HepG2 (cell line): ENCODE data around the gene ARFGAP3. TPM values are rescaled to one million over a fixed set of nuclear protein-coding genes. Genes with fewer than 3 reads are reported as not detected.

ENCODE experiments used
- AGO1 ChIP-seq: fragments of 200-400 bp; formaldehyde crosslinking; IDR thresholded peaks from 2 replicates; pipeline ENCODE4 v1.6.1; 2017; ENCODE audit warnings: mild to moderate bottlenecking, low read depth, low read length, moderate library complexity; ENCODE audit not compliant: poor library complexity, severe bottlenecking
- CHCHD3 ChIP-seq: sonication (generic); formaldehyde crosslinking; IDR thresholded peaks from 2 replicates; pipeline ENCODE4 v1.8.0; 2022; ENCODE audit warnings: mild to moderate bottlenecking, missing genetic modification reagents, moderate library complexity
- ELF1 ChIP-seq: sonication (generic); formaldehyde crosslinking; IDR thresholded peaks from 2 replicates; pipeline ENCODE4 v1.4.0; 2020; ENCODE audit warnings: missing genetic modification reagents
- FOXC1 ChIP-seq: sonication (generic); formaldehyde crosslinking; IDR thresholded peaks from 2 replicates; pipeline ENCODE4 v1.8.0; 2022; ENCODE audit warnings: mild to moderate bottlenecking, missing genetic modification reagents, borderline replicate concordance
- PHF21A ChIP-seq: sonication (generic); formaldehyde crosslinking; IDR thresholded peaks from 2 replicates; pipeline ENCODE4 v1.5.0; 2020; ENCODE audit warnings: mild to moderate bottlenecking, missing genetic modification reagents
- PRPF4 ChIP-seq: fragments of 200-400 bp; formaldehyde crosslinking; IDR thresholded peaks from 2 replicates; pipeline ENCODE4 v1.6.1; 2016; ENCODE audit warnings: low read length, low read depth; ENCODE audit not compliant: poor library complexity, severe bottlenecking
- SRF ChIP-seq: IDR thresholded peaks from 2 replicates; pipeline ENCODE4 v1.6.1; 2011; ENCODE audit warnings: mild to moderate bottlenecking, low read depth, low read length, moderate library complexity
- U2AF1 ChIP-seq: fragments of 200-400 bp; formaldehyde crosslinking; optimal IDR thresholded peaks from 2 replicates; pipeline ENCODE3; 2017; ENCODE audit warnings: mild to moderate bottlenecking, low read depth, low read length
- YEATS4 ChIP-seq: sonication (generic); formaldehyde crosslinking; IDR thresholded peaks from 2 replicates; pipeline ENCODE4 v1.4.0; 2020; ENCODE audit warnings: missing genetic modification reagents, borderline replicate concordance
- ZC3H13 ChIP-seq: sonication (generic); formaldehyde crosslinking; IDR thresholded peaks from 2 replicates; pipeline ENCODE4 v1.8.1; 2023; ENCODE audit warnings: mild to moderate bottlenecking, missing genetic modification reagents, moderate library complexity
- ZNF121 ChIP-seq: sonication (generic); formaldehyde crosslinking; IDR thresholded peaks from 2 replicates; pipeline ENCODE4 v1.5.0; 2020; ENCODE audit warnings: mild to moderate bottlenecking, missing genetic modification reagents
- ZNF143 ChIP-seq: sonication (generic); formaldehyde crosslinking; IDR thresholded peaks from 2 replicates; pipeline ENCODE4 v1.4.0; 2020; ENCODE audit warnings: missing genetic modification reagents
- ZNF563 ChIP-seq: sonication (generic); formaldehyde crosslinking; IDR thresholded peaks from 2 replicates; pipeline ENCODE4 v1.8.0; 2022; ENCODE audit warnings: mild to moderate bottlenecking, moderate library complexity, missing genetic modification reagents
- ZNF660 ChIP-seq: sonication (generic); formaldehyde crosslinking; IDR thresholded peaks from 2 replicates; pipeline ENCODE4 v1.5.1; 2020; ENCODE audit warnings: mild to moderate bottlenecking, low read depth, missing genetic modification reagents, borderline replicate concordance
- ZNF749 ChIP-seq: sonication (generic); formaldehyde crosslinking; IDR thresholded peaks from 2 replicates; pipeline ENCODE4 v1.8.0; 2022; ENCODE audit warnings: mild to moderate bottlenecking, missing genetic modification reagents, moderate library complexity, borderline replicate concordance
- polyA plus RNA-seq, 8 experiments: library from polyadenylated mRNA; depleted of rRNA in 3 of 8; stranded (reverse) in 7 of 8; unstranded in 1 of 8; fragments of >200 nt; fragmentation: Illumina TruSeq in 4 of 8; extraction: Trizol in 4 of 8; gene quantifications; 2 replicates each; pipeline versions ENCODE4 v1.2.1 to v1.2.3, GENCODE V29; 2011 to 2016; ENCODE audit warnings: low read depth in 4 of 8, missing spikeins in 1 of 8, mixed read lengths in 1 of 8; ENCODE audit not compliant: insufficient read depth in 1 of 8
- total RNA-seq, 5 experiments: library from RNA; depleted of rRNA; stranded (reverse); fragments of >200 nt; fragmentation: Illumina TruSeq; extraction: Trizol; gene quantifications; 2 replicates each; pipeline ENCODE4 v1.2.3, GENCODE V29; 2016; ENCODE audit warnings: low read depth in 1 of 5
- TF ChIP-seq, protein P1 (sequence below): sonication (generic); formaldehyde crosslinking; IDR thresholded peaks from 2 replicates; pipeline ENCODE4 v1.5.0; 2020; ENCODE audit warnings: missing genetic modification reagents
- TF ChIP-seq, protein P2 (sequence below), 2 experiments: sonication (generic) in 1 of 2; formaldehyde crosslinking in 1 of 2; IDR thresholded peaks; 2 replicates each; pipeline versions ENCODE4 v1.4.0 to v1.6.1; 2018 to 2020; ENCODE audit warnings: missing genetic modification reagents in 2 of 2, borderline replicate concordance in 1 of 2, low read depth in 1 of 2, mild to moderate bottlenecking in 1 of 2, missing biosample characterization in 1 of 2
- TF ChIP-seq, protein P3 (sequence below): sonication (generic); formaldehyde crosslinking; IDR thresholded peaks from 2 replicates; pipeline ENCODE4 v1.4.0; 2020; ENCODE audit warnings: missing genetic modification reagents
- TF ChIP-seq, protein P4 (sequence below): sonication (generic); formaldehyde crosslinking; IDR thresholded peaks from 2 replicates; pipeline ENCODE4 v1.4.0; 2020; ENCODE audit warnings: missing genetic modification reagents, borderline replicate concordance
- TF ChIP-seq, protein P5 (sequence below): sonication (generic); formaldehyde crosslinking; IDR thresholded peaks from 2 replicates; pipeline ENCODE4 v1.5.0; 2020; ENCODE audit warnings: missing genetic modification reagents

Gene ARFGAP3
- total and polyA plus RNA-seq, 2 of the 13 experiments (the other 11 are each of a cell fraction or from before 2014, with no cell fraction given), result 41.7 to 61.6 TPM

DNA sequence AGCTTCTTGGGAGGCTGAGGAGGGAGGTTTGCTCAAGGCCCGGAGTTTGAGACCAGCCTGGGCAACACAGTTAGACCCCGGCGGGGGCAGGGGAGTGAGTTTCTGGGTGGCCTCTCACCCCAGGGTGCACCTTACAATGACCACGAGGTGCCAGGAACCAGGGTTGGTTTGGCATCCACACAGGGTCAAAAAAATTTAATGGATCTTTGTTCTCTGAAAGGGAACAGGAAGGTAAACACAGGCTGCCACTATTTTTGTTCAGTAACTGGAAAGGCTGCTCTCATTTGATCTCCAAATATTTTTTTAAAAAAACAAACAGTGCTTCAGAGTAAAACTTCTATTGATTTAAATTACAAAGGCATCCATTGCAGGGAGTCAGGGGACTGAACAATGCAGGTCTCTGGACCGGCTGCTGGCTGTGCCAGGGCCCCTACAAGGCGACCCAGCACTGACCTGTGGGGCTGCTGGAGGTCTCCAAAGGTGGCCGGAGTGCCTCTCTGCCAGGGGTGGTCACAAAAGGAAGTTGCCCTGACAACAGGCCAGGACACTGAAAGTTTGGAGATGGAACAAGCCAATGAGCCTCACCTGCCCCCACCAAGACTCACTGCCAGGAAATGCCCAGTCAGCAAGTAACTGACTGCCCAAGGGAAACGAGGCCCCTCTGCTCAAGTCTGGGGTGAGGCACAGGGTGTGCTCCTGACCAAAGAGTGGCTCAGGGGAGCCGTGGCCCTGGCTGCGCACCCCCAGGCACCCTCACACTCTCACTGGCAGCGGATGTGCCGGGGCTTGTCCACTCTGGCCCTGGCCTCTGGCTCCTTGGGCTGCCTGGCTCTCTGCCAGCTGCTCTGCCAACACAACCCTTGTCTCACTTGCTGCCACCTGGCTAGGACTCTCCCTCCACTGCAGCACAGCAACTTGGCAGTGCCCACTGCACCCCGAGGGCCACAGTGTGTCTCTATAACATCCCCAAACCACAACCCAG is 51.8 kb downstream of the ARFGAP3 start (continued):
- 0 out of 2 replicates have a peak, but pooled peaks have one; percentile 7 for TF ChIP-seq SRF
- TF ChIP-seq ELF1 (CRISPR knock-in tag), result 0 out of 2 replicates have a peak, but pooled peaks have one; percentile 18
- TF ChIP-seq, protein P1, sequence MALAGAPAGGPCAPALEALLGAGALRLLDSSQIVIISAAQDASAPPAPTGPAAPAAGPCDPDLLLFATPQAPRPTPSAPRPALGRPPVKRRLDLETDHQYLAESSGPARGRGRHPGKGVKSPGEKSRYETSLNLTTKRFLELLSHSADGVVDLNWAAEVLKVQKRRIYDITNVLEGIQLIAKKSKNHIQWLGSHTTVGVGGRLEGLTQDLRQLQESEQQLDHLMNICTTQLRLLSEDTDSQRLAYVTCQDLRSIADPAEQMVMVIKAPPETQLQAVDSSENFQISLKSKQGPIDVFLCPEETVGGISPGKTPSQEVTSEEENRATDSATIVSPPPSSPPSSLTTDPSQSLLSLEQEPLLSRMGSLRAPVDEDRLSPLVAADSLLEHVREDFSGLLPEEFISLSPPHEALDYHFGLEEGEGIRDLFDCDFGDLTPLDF (CRISPR knock-in tag), result no peak
- TF ChIP-seq, protein P2, sequence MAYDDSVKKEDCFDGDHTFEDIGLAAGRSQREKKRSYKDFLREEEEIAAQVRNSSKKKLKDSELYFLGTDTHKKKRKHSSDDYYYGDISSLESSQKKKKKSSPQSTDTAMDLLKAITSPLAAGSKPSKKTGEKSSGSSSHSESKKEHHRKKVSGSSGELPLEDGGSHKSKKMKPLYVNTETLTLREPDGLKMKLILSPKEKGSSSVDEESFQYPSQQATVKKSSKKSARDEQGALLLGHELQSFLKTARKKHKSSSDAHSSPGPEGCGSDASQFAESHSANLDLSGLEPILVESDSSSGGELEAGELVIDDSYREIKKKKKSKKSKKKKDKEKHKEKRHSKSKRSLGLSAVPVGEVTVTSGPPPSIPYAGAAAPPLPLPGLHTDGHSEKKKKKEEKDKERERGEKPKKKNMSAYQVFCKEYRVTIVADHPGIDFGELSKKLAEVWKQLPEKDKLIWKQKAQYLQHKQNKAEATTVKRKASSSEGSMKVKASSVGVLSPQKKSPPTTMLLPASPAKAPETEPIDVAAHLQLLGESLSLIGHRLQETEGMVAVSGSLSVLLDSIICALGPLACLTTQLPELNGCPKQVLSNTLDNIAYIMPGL (CRISPR knock-in tag; IDR thresholded peaks at IDR 0.05; ENCODE audit: borderline replicate concordance in 1 of 2, low read depth in 1 of 2), result peak in 1 of 2 experiments; percentile 25; a peak in 1 of 4 replicates
- no peak for TF ChIP-seq ZNF563 (CRISPR knock-in tag)
- TF ChIP-seq ZNF749, result no peak
- no peak for TF ChIP-seq PRPF4
- no peak for TF ChIP-seq AGO1
- TF ChIP-seq, protein P3, sequence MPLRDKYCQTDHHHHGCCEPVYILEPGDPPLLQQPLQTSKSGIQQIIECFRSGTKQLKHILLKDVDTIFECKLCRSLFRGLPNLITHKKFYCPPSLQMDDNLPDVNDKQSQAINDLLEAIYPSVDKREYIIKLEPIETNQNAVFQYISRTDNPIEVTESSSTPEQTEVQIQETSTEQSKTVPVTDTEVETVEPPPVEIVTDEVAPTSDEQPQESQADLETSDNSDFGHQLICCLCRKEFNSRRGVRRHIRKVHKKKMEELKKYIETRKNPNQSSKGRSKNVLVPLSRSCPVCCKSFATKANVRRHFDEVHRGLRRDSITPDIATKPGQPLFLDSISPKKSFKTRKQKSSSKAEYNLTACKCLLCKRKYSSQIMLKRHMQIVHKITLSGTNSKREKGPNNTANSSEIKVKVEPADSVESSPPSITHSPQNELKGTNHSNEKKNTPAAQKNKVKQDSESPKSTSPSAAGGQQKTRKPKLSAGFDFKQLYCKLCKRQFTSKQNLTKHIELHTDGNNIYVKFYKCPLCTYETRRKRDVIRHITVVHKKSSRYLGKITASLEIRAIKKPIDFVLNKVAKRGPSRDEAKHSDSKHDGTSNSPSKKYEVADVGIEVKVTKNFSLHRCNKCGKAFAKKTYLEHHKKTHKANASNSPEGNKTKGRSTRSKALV (CRISPR knock-in tag), result no peak; the same call in 1 of the 2 replicates
- TF ChIP-seq ZNF143 (CRISPR knock-in tag), result no peak
- peak; percentile 99 for TF ChIP-seq ZNF121 (CRISPR knock-in tag)
- peak; percentile 86 for TF ChIP-seq PHF21A (CRISPR knock-in tag)
- TF ChIP-seq, protein P4, sequence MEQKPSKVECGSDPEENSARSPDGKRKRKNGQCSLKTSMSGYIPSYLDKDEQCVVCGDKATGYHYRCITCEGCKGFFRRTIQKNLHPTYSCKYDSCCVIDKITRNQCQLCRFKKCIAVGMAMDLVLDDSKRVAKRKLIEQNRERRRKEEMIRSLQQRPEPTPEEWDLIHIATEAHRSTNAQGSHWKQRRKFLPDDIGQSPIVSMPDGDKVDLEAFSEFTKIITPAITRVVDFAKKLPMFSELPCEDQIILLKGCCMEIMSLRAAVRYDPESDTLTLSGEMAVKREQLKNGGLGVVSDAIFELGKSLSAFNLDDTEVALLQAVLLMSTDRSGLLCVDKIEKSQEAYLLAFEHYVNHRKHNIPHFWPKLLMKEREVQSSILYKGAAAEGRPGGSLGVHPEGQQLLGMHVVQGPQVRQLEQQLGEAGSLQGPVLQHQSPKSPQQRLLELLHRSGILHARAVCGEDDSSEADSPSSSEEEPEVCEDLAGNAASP (CRISPR knock-in tag), result peak; percentile 77; the same call in 1 of the 2 replicates
- TF ChIP-seq U2AF1, result no peak
- TF ChIP-seq, protein P5, sequence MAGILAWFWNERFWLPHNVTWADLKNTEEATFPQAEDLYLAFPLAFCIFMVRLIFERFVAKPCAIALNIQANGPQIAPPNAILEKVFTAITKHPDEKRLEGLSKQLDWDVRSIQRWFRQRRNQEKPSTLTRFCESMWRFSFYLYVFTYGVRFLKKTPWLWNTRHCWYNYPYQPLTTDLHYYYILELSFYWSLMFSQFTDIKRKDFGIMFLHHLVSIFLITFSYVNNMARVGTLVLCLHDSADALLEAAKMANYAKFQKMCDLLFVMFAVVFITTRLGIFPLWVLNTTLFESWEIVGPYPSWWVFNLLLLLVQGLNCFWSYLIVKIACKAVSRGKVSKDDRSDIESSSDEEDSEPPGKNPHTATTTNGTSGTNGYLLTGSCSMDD (CRISPR knock-in tag), result no peak
- TF ChIP-seq ZC3H13 (CRISPR knock-in tag), result no peak
- TF ChIP-seq FOXC1 (CRISPR knock-in tag), result peak; percentile 53; the same call in 1 of the 2 replicates
- TF ChIP-seq ZNF660, result no peak
- no peak for TF ChIP-seq CHCHD3 (CRISPR knock-in tag)
- no peak; the same call in 1 of the 2 replicates for TF ChIP-seq YEATS4 (CRISPR knock-in tag)
